Uterus (tissue), 2 donors: ENCODE measurements around the gene AGL.

Source experiments
- CTCF ChIP-seq, 4 experiments: fragments of 200-600 bp in 2 of 4; fragments of 450-650 bp in 2 of 4; sonication (generic) in 2 of 4; IDR thresholded peaks; one replicate each; pipeline ENCODE4 v1.5.1; 2016 to 2019; ENCODE audit warnings: antibody characterized with exemption in 4 of 4, mild to moderate bottlenecking in 2 of 4, moderate library complexity in 1 of 4
- POLR2A ChIP-seq, 2 donors: fragments of 450-650 bp; IDR thresholded peaks; one replicate each; pipeline ENCODE4 v1.6.1; 2016; ENCODE audit warnings: antibody characterized with exemption in 2 of 2, mild to moderate bottlenecking in 1 of 2, moderate library complexity in 1 of 2

- TF ChIP-seq POLR2A (IDR thresholded peaks at IDR 0.05) (no peak), CTCF (IDR thresholded peaks at IDR 0.05) (no peak)
Measured at GRCh38 chr1:99825702-99826101, 24.5 kb upstream of the AGL start.
